Islet precursor cell (in vitro differentiated cells): ENCODE results near the gene AQP11.
A peak's percentile ranks its signal among the peaks of the same experiment; 100 is the strongest.
"Not testable (repeated sequence)": the region's sequence is repeated elsewhere in the genome, so short reads cannot be mapped to it uniquely, and the experiment has no call there.

Source experiments
- DNase-seq: peaks from one replicate; pipeline ENCODE4 v3.0.0-alpha.2; 2018

AQP11 gene

GRCh38 chr11:77589521-77590193, at the start of gene AQP11:
TSS of gene AQP11 (plus strand) at chr11:77589953. CDS start at chr11:77589993, 40 bp downstream.
- DNase-seq, result peak; percentile 95

GRCh38 chr11:77542296-77542695, 47.5 kb upstream of the AQP11 start:
- DNase-seq, result no peak

DNA sequence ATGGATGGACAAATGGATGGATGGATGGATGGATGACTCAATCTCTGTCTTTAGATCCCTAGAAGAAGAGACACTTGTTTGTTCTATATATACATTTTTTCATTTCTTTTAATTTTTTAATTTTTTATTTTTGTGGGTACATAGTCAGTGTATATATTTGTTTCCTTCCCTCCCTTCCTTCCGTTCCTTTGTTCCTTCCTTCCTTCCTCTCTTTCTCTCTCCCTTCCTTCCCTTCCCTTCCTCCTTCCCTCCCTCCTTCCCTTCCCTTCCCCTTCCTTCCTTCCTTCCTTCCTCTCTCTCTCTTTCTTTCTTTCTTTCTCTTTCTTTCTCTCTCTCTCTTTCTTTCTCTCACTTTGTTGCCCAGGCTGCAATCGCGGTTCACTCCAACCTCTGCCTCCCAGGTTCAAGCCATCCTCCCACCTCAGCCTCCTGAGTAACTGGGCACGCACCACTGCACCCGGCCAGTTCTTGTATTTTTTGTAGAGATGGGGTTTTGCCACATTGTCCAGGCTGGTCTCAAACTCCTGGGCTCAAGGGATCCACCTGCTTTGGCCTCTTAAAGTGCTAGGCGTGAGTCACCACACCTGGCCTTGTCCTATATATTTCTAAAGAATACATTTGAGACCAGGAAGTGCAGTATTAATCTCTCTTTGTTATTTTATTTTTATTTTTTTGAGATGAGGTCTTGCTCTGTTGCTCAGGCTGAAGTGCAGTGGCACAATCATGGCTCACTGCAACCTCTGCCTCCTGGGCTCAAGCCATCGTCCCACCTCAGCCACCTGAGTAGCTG, 42.5 kb upstream of the AQP11 start:
- DNase-seq, result no peak

- DNase-seq, result no peak
Measured at GRCh38 chr11:77547863-77548551, 41.7 kb upstream of the AQP11 start.

DNA sequence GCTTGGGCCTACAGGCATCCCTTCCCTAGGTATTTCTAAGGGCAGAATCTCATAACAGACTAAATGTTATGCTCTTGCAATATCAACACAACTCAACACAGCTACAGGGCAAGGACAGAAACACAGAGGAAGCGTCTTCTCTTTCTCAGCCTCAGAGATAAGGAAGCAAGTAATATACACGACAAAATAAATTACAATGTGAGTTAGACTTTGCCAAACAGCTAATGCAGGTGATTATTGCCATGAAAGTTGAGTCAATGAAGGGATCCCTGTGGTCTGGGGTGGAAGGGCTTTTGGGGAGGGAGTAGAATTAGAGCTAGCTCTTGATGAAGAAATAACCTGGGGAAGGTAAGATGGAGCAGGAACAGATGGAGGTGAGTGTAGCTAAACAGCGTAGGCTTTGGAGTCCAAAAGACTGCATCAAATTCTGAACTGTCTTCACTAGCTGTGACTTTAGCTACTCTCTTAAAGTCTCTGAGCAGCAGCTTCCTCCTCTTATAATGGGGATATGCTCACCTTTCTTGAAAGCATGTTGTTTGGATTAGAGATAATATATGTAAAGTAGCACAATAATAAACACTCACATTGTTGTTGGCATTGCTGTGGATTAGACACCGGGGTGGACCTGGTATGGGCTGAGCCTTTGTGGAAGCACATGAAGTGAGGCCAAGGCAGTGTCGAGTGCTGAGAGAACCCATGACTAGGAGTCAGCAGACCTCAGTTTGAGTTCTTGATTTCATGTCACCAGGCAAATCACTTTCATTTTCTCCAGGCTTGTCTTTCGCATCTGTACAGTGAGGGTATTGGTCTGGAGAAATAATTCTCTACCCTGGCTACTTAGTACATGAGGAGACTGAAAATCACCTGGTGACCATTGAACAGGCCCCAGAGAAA, 41.0 kb upstream of the AQP11 start:
- no peak for DNase-seq

GRCh38 chr11:77551426-77551825, 38.3 kb upstream of the AQP11 start:
- not testable (repeated sequence) for DNase-seq

DNA sequence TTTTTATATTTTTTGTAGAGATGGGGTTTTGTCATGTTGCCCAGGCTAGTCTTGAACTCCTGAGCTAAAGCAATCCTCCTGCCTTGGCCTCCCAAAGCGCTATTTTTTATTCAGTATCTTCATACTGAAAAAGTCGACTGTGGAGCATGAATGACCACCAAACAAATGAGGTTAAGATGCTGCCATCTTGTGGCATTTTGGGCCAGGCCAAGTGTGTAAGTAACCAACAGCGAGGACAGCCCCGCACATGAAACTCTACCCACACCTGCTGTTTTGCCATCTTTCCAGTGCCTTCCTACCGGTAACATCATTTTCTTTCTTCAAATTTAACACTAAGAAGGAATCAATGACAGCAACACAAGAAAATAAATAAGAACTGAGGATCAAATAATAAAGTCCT, 32.2 kb upstream of the AQP11 start:
- DNase-seq, result no peak

DNA sequence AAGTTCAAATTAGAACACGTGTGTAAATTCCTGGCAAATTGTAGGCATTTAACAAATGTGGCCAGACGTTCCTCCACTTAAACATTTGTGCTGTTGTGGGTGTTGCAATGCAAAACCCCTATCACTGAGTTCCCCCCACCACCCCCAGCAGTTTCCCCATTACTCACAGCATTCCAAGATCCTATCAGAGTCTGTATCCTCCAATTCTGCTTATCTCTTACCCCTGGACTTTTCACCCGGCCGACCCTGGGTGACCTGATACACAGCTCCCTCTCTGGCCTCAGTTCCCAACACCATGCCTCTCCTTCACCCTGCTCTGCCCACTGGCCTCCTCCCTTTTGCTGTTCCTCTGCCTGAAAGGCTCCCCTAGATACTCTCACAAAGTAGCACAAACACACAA, 31.4 kb upstream of the AQP11 start:
- DNase-seq, result peak; percentile 66

DNA sequence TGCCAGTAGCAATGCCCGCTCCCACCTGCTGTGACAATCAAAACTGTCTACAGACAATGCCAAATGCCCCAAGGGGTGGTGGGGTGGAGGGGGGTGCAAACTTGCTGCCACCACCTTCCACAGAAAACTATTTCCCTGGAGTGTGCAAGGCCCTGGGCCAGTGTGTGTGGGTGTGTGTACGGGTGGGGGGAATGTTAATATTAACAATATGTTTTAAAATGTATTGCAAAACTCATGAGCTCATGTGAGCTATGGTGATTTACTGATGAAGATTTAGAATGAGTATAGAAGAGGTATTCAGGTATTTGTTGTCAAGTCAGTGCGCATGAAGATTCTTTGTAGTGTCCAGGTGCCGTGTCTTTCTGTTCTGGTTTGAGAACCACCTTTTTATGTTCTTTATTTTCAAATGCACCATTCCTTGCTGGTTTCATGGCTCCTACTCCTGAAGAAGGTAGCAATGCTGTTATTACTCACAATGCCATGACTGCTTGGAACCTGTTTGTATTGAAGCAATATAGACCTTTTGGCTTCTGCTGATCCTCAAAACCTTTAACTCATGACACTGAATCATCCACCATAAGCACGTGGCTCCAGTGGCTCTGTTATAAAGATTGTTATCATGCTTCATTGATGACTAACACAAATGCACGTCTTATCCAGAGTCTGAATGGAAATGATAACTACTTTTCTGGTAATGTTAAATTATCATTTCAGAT, 29.9 kb upstream of the AQP11 start:
- no peak for DNase-seq

DNA sequence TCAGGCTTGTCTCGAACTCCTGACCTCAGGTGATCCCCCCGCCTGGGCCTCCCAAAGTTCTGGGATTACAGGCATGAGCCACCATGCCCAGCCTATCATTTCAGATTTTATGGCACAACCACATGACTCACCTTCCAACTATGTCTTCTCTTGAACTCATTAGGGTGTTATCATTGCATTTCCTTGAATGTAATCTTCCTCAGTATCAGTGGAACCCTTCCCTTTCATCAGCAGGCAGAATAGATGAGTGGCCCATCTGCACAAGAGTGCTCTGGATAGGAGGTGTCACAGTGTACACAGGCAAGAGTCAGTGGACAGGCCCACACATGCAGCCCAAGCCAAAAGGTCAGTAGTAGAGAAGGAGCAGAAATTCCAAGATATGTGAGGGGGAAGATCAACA, 29.1 kb upstream of the AQP11 start:
- DNase-seq, result peak; percentile 71

GRCh38 chr11:77561257-77561656, 28.5 kb upstream of the AQP11 start:
- DNase-seq, result no peak

DNA sequence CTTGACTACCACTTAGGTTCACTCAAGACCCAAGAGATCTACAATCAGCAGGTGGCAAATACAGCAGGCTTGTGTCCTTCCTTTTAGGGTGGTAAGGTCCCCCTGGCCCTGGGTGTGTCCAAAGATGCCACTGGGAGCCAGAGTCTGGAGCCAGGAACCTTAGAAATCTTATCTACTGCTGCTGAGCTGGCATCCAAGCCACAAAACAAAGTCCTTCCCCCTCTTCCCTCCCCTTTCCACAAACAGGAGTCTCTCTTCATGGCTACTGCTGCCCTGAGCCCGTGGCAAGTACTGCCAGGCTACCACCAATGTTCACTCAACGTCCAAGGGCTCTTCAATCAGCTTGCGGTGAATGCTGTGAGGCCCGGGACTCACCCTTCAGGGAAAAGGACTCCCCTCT, 21.4 kb upstream of the AQP11 start:
- DNase-seq, result no peak

- DNase-seq, result no peak
Measured at GRCh38 chr11:77568916-77569675, 20.7 kb upstream of the AQP11 start.

- no peak for DNase-seq
Measured at GRCh38 chr11:77569676-77570070, 20.1 kb upstream of the AQP11 start.

DNA sequence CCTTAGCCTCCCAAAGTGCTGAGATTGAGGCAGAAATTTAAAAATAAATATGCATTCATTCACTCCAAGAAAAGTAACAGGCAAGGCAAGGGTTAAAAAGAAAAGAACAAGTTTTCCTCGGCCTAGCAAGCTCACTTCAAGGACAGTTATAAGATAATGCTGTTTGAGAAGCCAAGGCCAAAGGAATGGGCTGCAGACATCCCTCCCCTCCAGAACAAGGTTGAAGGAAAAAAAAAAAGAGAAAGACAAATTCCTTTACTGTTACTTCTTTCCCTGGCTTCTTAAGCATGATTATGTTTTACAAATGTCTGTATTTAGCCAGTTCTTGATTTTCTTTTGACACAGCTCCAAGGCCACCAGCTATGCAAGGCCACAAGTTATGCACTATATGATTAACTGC, 18.9 kb upstream of the AQP11 start:
- DNase-seq, result not testable (repeated sequence)

DNA sequence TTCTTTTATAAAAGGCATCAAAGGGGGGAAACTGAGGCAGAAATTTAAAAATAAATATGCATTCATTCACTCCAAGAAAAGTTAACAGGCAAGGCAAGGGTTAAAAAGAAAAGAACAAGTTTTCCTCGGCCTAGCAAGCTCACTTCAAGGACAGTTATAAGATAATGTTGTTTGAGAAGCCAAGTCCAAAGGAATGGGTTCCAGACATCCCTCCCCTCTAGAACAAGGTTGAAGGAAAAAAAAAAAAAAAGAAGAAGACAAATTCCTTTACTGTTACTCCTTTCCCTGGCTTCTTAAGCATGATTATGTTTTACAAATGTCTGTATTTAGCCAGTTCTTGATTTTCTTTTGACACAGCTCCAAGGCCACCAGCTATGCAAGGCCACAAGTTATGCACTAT, 14.3 kb upstream of the AQP11 start:
- DNase-seq, result not testable (repeated sequence)

DNA sequence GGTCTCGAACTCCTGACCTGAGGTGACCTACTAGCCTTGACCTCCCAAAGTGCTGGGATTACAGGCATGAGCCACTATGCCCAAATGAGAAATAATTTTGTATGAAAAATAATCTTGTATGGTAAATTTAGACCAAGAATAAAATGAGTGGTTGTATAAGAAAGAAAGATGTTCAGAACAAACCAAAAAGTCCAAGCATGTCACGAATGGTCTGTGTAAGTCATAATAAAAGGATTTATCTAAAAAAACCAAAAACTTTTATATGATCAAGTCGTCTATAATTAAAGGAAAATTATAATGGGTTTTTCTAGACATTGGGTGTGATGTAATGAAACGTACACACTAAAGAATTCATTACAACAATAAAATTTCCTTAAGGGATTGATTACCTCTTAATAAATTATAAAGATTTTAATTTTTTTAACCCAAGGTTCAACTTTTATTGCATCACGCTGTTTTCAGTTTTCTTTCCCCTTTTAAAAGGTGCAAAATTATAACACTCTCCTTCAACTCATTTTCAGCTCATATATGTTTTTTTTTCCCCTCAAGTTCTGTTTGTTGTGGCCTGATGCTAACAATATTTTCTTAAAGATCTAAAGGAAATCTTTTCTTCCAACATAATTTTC, 8.9 kb upstream of the AQP11 start:
- no peak for DNase-seq

- no peak for DNase-seq
Measured at GRCh38 chr11:77589181-77589520, 602 bp upstream of the AQP11 start.

DNA sequence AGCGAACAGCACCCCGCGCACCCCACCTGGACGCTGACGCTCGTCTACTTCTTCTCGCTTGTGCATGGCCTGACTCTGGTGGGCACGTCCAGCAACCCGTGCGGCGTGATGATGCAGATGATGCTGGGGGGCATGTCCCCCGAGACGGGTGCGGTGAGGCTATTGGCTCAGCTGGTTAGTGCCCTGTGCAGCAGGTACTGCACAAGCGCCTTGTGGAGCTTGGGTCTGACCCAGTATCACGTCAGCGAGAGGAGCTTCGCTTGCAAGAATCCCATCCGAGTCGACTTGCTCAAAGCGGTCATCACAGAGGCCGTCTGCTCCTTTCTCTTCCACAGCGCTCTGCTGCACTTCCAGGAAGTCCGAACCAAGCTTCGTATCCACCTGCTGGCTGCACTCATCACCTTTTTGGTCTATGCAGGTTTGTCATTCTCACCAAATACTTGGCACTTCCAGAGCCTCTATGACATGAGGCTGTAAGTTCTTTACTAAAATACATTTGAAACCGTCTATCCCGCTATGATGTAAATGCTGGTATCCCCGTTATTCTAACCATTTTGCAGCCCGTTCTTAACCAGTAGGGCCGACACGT, 535 bp downstream of the AQP11 start:
- peak; percentile 71 for DNase-seq

- no peak for DNase-seq
Measured at GRCh38 chr11:77592727-77593126, 3.0 kb downstream of the AQP11 start.

GRCh38 chr11:77593883-77594282, 4.1 kb downstream of the AQP11 start:
- no peak for DNase-seq
